ENCODE measurements around the gene MIER1. TPM values are rescaled to one million over a fixed set of nuclear protein-coding genes. Genes with fewer than 3 reads are reported as not detected.

Gene MIER1
- total RNA-seq, 1 experiment from 2014 or later = 28.7 TPM

- H3K79me2 ChIP-seq (ENCODE audit: insufficient read depth, low read length) = no peaks in the 10 kb centered on the region
- no peaks in the 10 kb centered on the region for H3K27me3 ChIP-seq (ENCODE audit: insufficient read depth, low read length)
- TF ChIP-seq EZH2 (IDR thresholded peaks at IDR 0.05) (no peak), SP1 (IDR thresholded peaks at IDR 0.05; ENCODE audit: low read depth) (no peak), POLR2A (IDR thresholded peaks at IDR 0.05; ENCODE audit: borderline replicate concordance, extremely low read depth, insufficient read depth, insufficient read length) (no peak), REST (IDR thresholded peaks at IDR 0.05; ENCODE audit: low read depth) (no peak), FOSL1 (IDR thresholded peaks at IDR 0.05; ENCODE audit: low read depth) (no peak), ELF1 (IDR thresholded peaks at IDR 0.05; ENCODE audit: borderline replicate concordance, low read depth) (no peak)
- TF ChIP-seq, protein P1, sequence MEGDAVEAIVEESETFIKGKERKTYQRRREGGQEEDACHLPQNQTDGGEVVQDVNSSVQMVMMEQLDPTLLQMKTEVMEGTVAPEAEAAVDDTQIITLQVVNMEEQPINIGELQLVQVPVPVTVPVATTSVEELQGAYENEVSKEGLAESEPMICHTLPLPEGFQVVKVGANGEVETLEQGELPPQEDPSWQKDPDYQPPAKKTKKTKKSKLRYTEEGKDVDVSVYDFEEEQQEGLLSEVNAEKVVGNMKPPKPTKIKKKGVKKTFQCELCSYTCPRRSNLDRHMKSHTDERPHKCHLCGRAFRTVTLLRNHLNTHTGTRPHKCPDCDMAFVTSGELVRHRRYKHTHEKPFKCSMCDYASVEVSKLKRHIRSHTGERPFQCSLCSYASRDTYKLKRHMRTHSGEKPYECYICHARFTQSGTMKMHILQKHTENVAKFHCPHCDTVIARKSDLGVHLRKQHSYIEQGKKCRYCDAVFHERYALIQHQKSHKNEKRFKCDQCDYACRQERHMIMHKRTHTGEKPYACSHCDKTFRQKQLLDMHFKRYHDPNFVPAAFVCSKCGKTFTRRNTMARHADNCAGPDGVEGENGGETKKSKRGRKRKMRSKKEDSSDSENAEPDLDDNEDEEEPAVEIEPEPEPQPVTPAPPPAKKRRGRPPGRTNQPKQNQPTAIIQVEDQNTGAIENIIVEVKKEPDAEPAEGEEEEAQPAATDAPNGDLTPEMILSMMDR (IDR thresholded peaks at IDR 0.05 in 2 of 3, conservative IDR thresholded peaks at IDR 0.05 in 1 of 3; ENCODE audit: borderline replicate concordance in 1 of 3, insufficient read depth in 1 of 3, low read depth in 2 of 3, low read length in 2 of 3) = no peak
- H2AFZ ChIP-seq (ENCODE audit: low read depth, low read length, poor library complexity, severe bottlenecking) = no peak overlapping the region
- no peaks in the 10 kb centered on the region for H3K9me3 ChIP-seq (ENCODE audit: control insufficient read depth in 1 of 2, insufficient read depth in 1 of 2, low read depth in 1 of 2, low read length in 2 of 2)
- DNase-seq (ENCODE audit: low read depth, low spot score) (no peak), ATAC-seq (no peak)
- no peak overlapping the region for H3K27ac ChIP-seq (ENCODE audit: low read depth, low read length)
- intact Hi-C loops (cut with micrococcal nuclease) = no loop called here
- no peak overlapping the region for H3K9ac ChIP-seq (ENCODE audit: low read length)
- ChIA-PET CTCF (no interaction called here), POLR2A (no interaction called here), RAD21 (ENCODE audit: low non-redundant PET in 1 of 2, low total read pairs in 2 of 2, uncharacterized antibody in 2 of 2, unreplicated experiment in 2 of 2) (no interaction called here)
- no peaks in the 10 kb centered on the region for H4K20me1 ChIP-seq (ENCODE audit: insufficient read depth)
- BruUV-seq (replicated peaks) = no TSS peak
- no peaks in the 10 kb centered on the region for H3K9me2 ChIP-seq (ENCODE audit: insufficient read depth)
- H3K4me1 ChIP-seq (ENCODE audit: control insufficient read depth in 1 of 2, insufficient read depth in 2 of 2, low read length in 2 of 2) = no peaks in the 10 kb centered on the region
- H3K4me3 ChIP-seq (replicated peaks in 1 of 2; ENCODE audit: low read depth in 1 of 2, low read length in 2 of 2) = no peak overlapping the region
- H3K4me2 ChIP-seq (ENCODE audit: low read length) = no peak overlapping the region
- H3K36me3 ChIP-seq (ENCODE audit: control insufficient read depth in 1 of 2, insufficient read depth in 2 of 2, low read length in 2 of 2) = no peaks in the 10 kb centered on the region
Measured at GRCh38 chr1:67005068-67005467, 80.3 kb downstream of the MIER1 start.
